ENCODE results near the gene EFCAB6. TPM values are rescaled to one million over a fixed set of nuclear protein-coding genes. Genes with fewer than 3 reads are reported as not detected.
"Not testable (repeated sequence)": the region's sequence is repeated elsewhere in the genome, so short reads cannot be mapped to it uniquely, and the experiment has no call there.

EFCAB6 gene
- total and polyA plus RNA-seq, 11 donors: 0.53 to 2.3 (median 1.5) TPM

DNA sequence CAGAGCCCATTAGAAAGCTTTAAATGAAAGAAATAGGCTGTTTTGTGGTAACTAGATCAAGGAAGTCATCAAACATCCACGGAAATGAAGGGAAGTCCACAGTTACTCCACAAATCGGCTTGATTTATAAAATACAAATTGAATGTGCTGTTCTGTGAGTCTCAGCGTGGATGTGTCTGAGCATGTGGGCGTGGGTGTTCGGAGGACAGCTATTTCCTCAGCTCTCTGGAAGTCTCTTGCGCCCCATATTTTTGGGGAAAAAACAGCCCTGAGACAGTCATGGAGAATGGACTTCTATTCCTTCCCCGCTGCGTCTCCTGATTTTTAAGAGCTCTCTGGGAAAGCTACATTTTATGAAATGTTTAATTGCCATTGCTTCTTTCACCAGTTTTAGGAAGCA is 144.4 kb downstream of the EFCAB6 start:
- WGBS, 4 donors: 81 to 91% (median 89%) methylated on average over 8 of the region's 8 CpGs
- no peak overlapping the region for H3K27ac ChIP-seq
- H3K36me3 ChIP-seq: no peaks in the 10 kb centered on the region
- ATAC-seq: no peak
- no peak overlapping the region for H3K4me3 ChIP-seq
- DNase-seq: no peak
- no peaks in the 10 kb centered on the region for H3K4me1 ChIP-seq
- TF ChIP-seq CTCF (IDR thresholded peaks at IDR 0.05) (no peak), POLR2A (IDR thresholded peaks at IDR 0.05) (no peak)
- intact Hi-C loops (cut with DNase I): no loop called here
- H3K27me3 ChIP-seq: no peaks in the 10 kb centered on the region
- H3K9me3 ChIP-seq: no peaks in the 10 kb centered on the region

DNA sequence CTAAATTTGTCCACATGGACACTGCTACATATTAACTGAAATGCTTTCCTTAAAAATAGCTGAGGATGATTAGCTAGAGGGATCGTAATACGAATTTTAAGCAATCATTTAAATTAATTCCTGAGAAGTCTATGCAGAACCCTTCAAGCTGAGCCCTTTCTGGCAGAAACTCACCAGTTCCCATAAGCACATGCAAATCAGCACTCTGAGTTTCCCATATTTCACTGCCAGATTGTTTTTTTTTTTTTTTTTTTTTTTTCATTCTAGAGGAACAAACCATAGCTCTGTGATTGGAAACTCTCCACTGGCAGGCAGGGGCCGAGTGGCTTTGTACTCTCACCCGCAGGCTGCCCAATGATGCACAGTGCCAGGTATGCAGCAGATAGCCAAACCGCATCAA is 145.6 kb downstream of the EFCAB6 start:
- DNase-seq (no peak), ATAC-seq (no peak)
- no peaks in the 10 kb centered on the region for H3K4me1 ChIP-seq
- 87 to 91% (median 88%) methylated on average over 5 of the region's 5 CpGs for WGBS, 4 donors
- intact Hi-C loops (cut with DNase I): no loop called here
- H3K27me3 ChIP-seq: no peaks in the 10 kb centered on the region
- no peaks in the 10 kb centered on the region for H3K9me3 ChIP-seq
- no peak overlapping the region for H3K27ac ChIP-seq
- H3K36me3 ChIP-seq: no peaks in the 10 kb centered on the region
- H3K4me3 ChIP-seq: no peak overlapping the region
- TF ChIP-seq POLR2A (IDR thresholded peaks at IDR 0.05): no peak
- TF ChIP-seq CTCF (IDR thresholded peaks at IDR 0.05): no peak

GRCh38 chr22:43658823-43659222 is 153.3 kb downstream of the EFCAB6 start:
- Histone ChIP-seq H3K4me1 (no peaks in the 10 kb centered on the region), H3K27me3 (no peaks in the 10 kb centered on the region), H3K9me3 (no peaks in the 10 kb centered on the region), H3K27ac (no peak overlapping the region), H3K36me3 (no peaks in the 10 kb centered on the region), H3K4me3 (no peak overlapping the region)
- TF ChIP-seq CTCF (IDR thresholded peaks at IDR 0.05) (no peak), POLR2A (IDR thresholded peaks at IDR 0.05) (no peak)
- ATAC-seq: no peak
- WGBS, 4 donors: 54 to 69% (median 57%) methylated on average over 9 of the region's 9 CpGs
- intact Hi-C loops (cut with DNase I): no loop called here
- DNase-seq: no peak

DNA sequence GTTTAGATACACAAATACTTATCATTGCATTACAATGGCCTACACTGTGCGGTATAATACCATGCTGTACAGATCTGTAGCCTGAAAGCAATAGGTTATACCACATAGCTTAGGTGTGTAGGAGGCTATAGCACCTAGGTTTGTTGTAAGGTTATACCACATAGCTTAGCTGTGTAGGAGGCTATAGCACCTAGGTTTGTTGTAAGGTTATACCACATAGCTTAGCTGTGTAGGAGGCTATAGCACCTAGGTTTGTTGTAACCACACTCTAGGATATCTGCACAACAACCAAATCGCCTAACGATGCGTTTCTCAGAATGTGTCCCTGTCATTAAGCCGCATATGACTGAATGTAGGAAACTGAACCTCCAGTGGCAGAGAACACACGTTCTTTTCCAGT is 155.5 kb downstream of the EFCAB6 start:
- intact Hi-C loops (cut with DNase I): not testable (repeated sequence)

GRCh38 chr22:43654271-43654670 is 157.8 kb downstream of the EFCAB6 start:
- no peak for TF ChIP-seq CTCF (IDR thresholded peaks at IDR 0.05)
- TF ChIP-seq POLR2A (IDR thresholded peaks at IDR 0.05): no peak
- Histone ChIP-seq H3K27ac (no peak overlapping the region), H3K4me1 (no peaks in the 10 kb centered on the region), H3K4me3 (no peak overlapping the region), H3K9me3 (peaks cover 0 to 15% (median 3%) of the 10 kb centered on the region in 12 donors), H3K36me3 (no peaks in the 10 kb centered on the region), H3K27me3 (no peaks in the 10 kb centered on the region)
- intact Hi-C loops (cut with DNase I): no loop called here
- no peak for ATAC-seq
- 88 to 95% (median 94%) methylated on average over 4 of the region's 4 CpGs for WGBS, 4 donors
- no peak for DNase-seq

More for the DNA sequence above, 155.5 kb downstream of the EFCAB6 start:
- H3K27ac ChIP-seq, H3K4me1 ChIP-seq, H3K4me3 ChIP-seq, DNase-seq, ATAC-seq, H3K36me3 ChIP-seq, H3K27me3 ChIP-seq: not testable (repeated sequence)
- WGBS, 4 donors: 71 to 94% (median 86%) methylated on average over 6 of the region's 6 CpGs
- peaks cover 0 to 15% (median 3%) of the 10 kb centered on the region in 12 donors for H3K9me3 ChIP-seq

Measured in heart left ventricle (tissue), 16 donors.